Gastroesophageal sphincter (tissue), 4 donors: ENCODE results near the gene BEND2. TPM values are rescaled to one million over a fixed set of nuclear protein-coding genes. Genes with fewer than 3 reads are reported as not detected.

Experiments used
- ATAC-seq: fragments of 150-250 bp; one replicate; pipeline ENCODE4 v1.9.1; 2016; ENCODE audit warnings: mild to moderate bottlenecking, moderate library complexity
- H3K27ac ChIP-seq, 4 donors: fragments of 200-600 bp; sonication (generic) in 3 of 4; 1 replicate in 3 of 4; 2 replicates in 1 of 4; pipeline ENCODE4 v1.5.1; 2016 to 2019
- H3K27me3 ChIP-seq: fragments of 200-600 bp; sonication (generic); one replicate; pipeline ENCODE4 v1.5.1; 2019
- H3K36me3 ChIP-seq, 2 donors: fragments of 200-600 bp; sonication (generic); one replicate each; pipeline ENCODE4 v1.5.1; 2019; ENCODE audit warnings: control low read depth in 1 of 2
- H3K4me1 ChIP-seq, 3 donors: fragments of 200-600 bp; sonication (generic); 1 replicate in 2 of 3; 2 replicates in 1 of 3; pipeline ENCODE4 v1.5.1; 2016 to 2019; ENCODE audit warnings: control low read depth in 2 of 3
- H3K4me3 ChIP-seq, 2 donors: fragments of 200-600 bp; sonication (generic); one replicate each; pipeline ENCODE4 v1.5.1; 2019; ENCODE audit warnings: mild to moderate bottlenecking in 1 of 2, moderate library complexity in 1 of 2
- H3K9me3 ChIP-seq, 3 donors: fragments of 200-600 bp; sonication (generic); one replicate each; pipeline ENCODE4 v1.5.1; 2017 to 2019; ENCODE audit warnings: control low read depth in 2 of 3
- CTCF ChIP-seq, 4 experiments: fragments of 200-600 bp in 2 of 4; fragments of 450-650 bp in 2 of 4; sonication (generic) in 1 of 4; IDR thresholded peaks; one replicate each; pipeline ENCODE4 v1.5.1; 2017 to 2019; ENCODE audit warnings: antibody characterized with exemption in 4 of 4, mild to moderate bottlenecking in 2 of 4, moderate library complexity in 2 of 4
- EP300 ChIP-seq: sonication (generic); formaldehyde crosslinking; IDR thresholded peaks from one replicate; pipeline ENCODE4 v1.6.1; 2017; ENCODE audit warnings: antibody characterized with exemption, mild to moderate bottlenecking
- POLR2A ChIP-seq, 2 donors: fragments of 450-650 bp; IDR thresholded peaks; one replicate each; pipeline ENCODE4 v1.6.1; 2017; ENCODE audit warnings: antibody characterized with exemption in 2 of 2, mild to moderate bottlenecking in 2 of 2, moderate library complexity in 1 of 2
- POLR2AphosphoS5 ChIP-seq: sonication (generic); formaldehyde crosslinking; IDR thresholded peaks from one replicate; pipeline ENCODE4 v1.6.1; 2017; ENCODE audit warnings: antibody characterized with exemption
- WGBS, 2 donors: methylation state at CpG; one replicate each; pipeline ENCODE4 v1.1.5; 2018; ENCODE audit warnings: low coverage in 1 of 2; 5-methylcytosine and 5-hydroxymethylcytosine counted together
- total RNA-seq, 4 donors: library from RNA; depleted of rRNA; stranded (reverse); fragments of >200 nt; gene quantifications; one replicate each; pipeline ENCODE4 v1.1.0, GENCODE V29; 2016

Gene BEND2
- total RNA-seq, 4 donors from 2014 or later, result not detected

- Histone ChIP-seq H3K27ac (no peak overlapping the region), H3K4me3 (no peak overlapping the region), H3K36me3 (no peaks in the 10 kb centered on the region), H3K27me3 (no peaks in the 10 kb centered on the region), H3K4me1 (no peaks in the 10 kb centered on the region), H3K9me3 (no peaks in the 10 kb centered on the region)
- ATAC-seq, result no peak
- no peak for TF ChIP-seq EP300
- TF ChIP-seq POLR2A (IDR thresholded peaks at IDR 0.05), result no peak
- no peak for TF ChIP-seq CTCF (IDR thresholded peaks at IDR 0.05)
- no peak for TF ChIP-seq POLR2AphosphoS5
- 75 to 82% methylated on average over 4 to 6 of the region's 6 CpGs for WGBS, 2 donors
These were observed 49.8 kb downstream of the BEND2 start for GRCh38 chrX:18170910-18171309.

GRCh38 chrX:18166068-18166467 is 54.6 kb downstream of the BEND2 start:
- no peaks in the 10 kb centered on the region for H3K27me3 ChIP-seq
- H3K9me3 ChIP-seq, result no peaks in the 10 kb centered on the region
- no peak overlapping the region for H3K27ac ChIP-seq
- TF ChIP-seq EP300 (no peak), CTCF (IDR thresholded peaks at IDR 0.05) (no peak), POLR2AphosphoS5 (no peak), POLR2A (IDR thresholded peaks at IDR 0.05) (no peak)
- no peak overlapping the region for H3K4me3 ChIP-seq
- WGBS, 2 donors, result 92 to 100% methylated on average over 3 of the region's 4 CpGs
- no peaks in the 10 kb centered on the region for H3K36me3 ChIP-seq
- ATAC-seq, result no peak
- no peaks in the 10 kb centered on the region for H3K4me1 ChIP-seq

- no peaks in the 10 kb centered on the region for H3K36me3 ChIP-seq
- H3K4me1 ChIP-seq, result no peaks in the 10 kb centered on the region
- TF ChIP-seq POLR2A (IDR thresholded peaks at IDR 0.05), result no peak
- no peak for TF ChIP-seq POLR2AphosphoS5
- TF ChIP-seq CTCF (IDR thresholded peaks at IDR 0.05), result no peak
- no peak for TF ChIP-seq EP300
- H3K9me3 ChIP-seq, result no peaks in the 10 kb centered on the region
- 83% methylated on average over 1 of the region's 4 CpGs; no CpG with 5 or more reads in 1 of the 2 donors for WGBS, 2 donors
- no peaks in the 10 kb centered on the region for H3K27me3 ChIP-seq
- no peak overlapping the region for H3K27ac ChIP-seq
- H3K4me3 ChIP-seq, result no peak overlapping the region
- ATAC-seq, result no peak
These were observed 60.3 kb downstream of the BEND2 start for GRCh38 chrX:18160369-18160768.

- no peak for ATAC-seq
- no peaks in the 10 kb centered on the region for H3K36me3 ChIP-seq
- H3K4me1 ChIP-seq, result no peaks in the 10 kb centered on the region
- H3K9me3 ChIP-seq, result no peaks in the 10 kb centered on the region
- H3K27me3 ChIP-seq, result no peaks in the 10 kb centered on the region
- H3K4me3 ChIP-seq, result no peak overlapping the region
- no peak for TF ChIP-seq EP300
- no peak for TF ChIP-seq POLR2AphosphoS5
- TF ChIP-seq CTCF (IDR thresholded peaks at IDR 0.05), result no peak
- no peak for TF ChIP-seq POLR2A (IDR thresholded peaks at IDR 0.05)
- WGBS, 2 donors, result 56 to 79% methylated on average over 1 to 2 of the region's 2 CpGs
- no peak overlapping the region for H3K27ac ChIP-seq
These were observed 61.7 kb downstream of the BEND2 start for GRCh38 chrX:18158963-18159362.

GRCh38 chrX:18151649-18152048 is 69.0 kb downstream of the BEND2 start:
- no peak overlapping the region for H3K27ac ChIP-seq
- no peak overlapping the region for H3K4me3 ChIP-seq
- no peak for ATAC-seq
- no peaks in the 10 kb centered on the region for H3K4me1 ChIP-seq
- H3K9me3 ChIP-seq, result no peaks in the 10 kb centered on the region
- whole genome bisulfite sequencing, 2 donors, result 47 to 71% methylated on average over 1 of the region's 1 CpG
- no peaks in the 10 kb centered on the region for H3K36me3 ChIP-seq
- no peaks in the 10 kb centered on the region for H3K27me3 ChIP-seq
- TF ChIP-seq POLR2A (IDR thresholded peaks at IDR 0.05) (no peak), POLR2AphosphoS5 (no peak), EP300 (no peak), CTCF (IDR thresholded peaks at IDR 0.05) (no peak)
